ENCODE measurements around the gene LAD1.

Gene LAD1

GRCh38 chr1:201335901-201336300 lies 63.2 kb downstream of the LAD1 start:
- no peak for FAIRE-seq

DNA sequence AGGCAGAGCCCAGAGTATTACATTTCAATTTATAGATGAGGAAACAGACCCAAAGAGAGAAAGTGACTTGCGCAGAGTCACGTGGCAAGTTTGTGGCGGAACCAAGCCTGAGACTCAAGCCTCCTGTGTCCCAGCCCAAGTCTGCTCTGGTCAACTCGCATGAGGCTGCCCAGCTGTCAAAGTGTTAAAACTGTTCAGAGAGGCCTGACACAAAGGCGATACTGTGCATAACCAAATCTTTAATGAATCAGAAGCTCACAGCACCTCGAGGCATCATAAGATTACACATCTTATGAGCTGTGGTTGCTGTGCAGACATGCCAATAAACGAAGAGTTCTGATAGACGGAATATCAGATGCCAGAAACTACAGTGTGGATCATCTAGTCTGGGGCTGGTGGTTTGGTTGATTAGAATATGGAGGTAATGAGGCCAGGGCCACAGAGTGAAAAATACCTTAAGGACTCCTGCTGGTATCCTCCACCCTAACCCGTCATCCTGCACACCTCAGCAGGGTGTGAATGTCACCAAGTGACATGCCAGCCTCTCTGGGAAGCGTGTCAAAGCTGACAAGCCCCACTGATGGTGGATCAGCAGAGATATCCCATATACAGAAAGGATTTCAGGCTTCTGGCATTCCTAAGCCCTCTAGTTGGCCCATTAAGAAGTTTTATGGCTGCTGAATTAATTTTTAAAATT lies 63.8 kb downstream of the LAD1 start:
- no peak for FAIRE-seq

More at GRCh38 chr1:201335901-201336300, 63.2 kb downstream of the LAD1 start:
- DNase-seq (ENCODE audit: insufficient read length, low spot score) = no peak
- TF ChIP-seq, protein P1, sequence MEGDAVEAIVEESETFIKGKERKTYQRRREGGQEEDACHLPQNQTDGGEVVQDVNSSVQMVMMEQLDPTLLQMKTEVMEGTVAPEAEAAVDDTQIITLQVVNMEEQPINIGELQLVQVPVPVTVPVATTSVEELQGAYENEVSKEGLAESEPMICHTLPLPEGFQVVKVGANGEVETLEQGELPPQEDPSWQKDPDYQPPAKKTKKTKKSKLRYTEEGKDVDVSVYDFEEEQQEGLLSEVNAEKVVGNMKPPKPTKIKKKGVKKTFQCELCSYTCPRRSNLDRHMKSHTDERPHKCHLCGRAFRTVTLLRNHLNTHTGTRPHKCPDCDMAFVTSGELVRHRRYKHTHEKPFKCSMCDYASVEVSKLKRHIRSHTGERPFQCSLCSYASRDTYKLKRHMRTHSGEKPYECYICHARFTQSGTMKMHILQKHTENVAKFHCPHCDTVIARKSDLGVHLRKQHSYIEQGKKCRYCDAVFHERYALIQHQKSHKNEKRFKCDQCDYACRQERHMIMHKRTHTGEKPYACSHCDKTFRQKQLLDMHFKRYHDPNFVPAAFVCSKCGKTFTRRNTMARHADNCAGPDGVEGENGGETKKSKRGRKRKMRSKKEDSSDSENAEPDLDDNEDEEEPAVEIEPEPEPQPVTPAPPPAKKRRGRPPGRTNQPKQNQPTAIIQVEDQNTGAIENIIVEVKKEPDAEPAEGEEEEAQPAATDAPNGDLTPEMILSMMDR (IDR thresholded peaks at IDR 0.05; ENCODE audit: insufficient read depth, missing control alignments) = no peak

DNA sequence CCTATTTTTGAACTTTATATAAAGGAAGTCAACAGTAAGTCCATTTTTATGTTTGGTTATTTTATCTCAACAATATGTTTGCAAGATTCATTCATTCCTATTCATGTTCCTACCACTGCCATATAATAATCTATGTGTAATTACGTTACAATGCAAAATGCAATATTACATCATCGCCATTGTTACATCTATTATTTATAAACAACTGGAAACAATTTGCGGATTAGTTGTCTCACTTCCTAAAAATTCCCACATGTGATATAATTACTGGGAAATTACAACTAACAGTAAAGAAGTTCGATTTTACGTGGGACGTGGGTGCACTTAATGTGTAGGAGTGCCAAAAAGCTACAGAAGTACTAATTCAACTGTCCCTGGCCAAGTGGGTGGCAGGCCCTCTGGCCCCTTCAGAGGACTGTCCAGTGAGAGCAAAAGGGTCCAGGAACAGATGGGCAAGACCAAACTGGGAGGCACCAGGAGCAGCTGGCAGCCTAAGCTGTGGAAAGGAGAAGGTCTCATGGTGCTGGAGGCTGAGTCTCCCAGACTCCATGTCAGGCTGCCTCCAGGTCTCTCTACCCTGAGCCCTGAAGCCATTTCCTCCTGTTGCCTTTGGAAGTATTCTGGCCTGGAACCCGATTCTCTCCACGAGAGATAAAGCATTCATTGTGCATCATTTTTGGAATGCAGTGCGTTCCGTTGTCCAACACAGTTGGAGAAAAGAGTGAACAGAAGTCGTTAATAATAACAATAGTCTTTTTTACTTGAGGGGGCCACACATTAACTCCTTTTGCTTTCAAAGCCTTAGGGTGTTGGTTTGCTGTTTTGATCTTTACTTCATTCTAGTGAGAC lies 64.6 kb downstream of the LAD1 start:
- FAIRE-seq (peak; percentile 32), DNase-seq (ENCODE audit: insufficient read length, low spot score) (no peak)
- TF ChIP-seq, protein P1 (IDR thresholded peaks at IDR 0.05; ENCODE audit: insufficient read depth, missing control alignments) = no peak

More for the DNA sequence above, 63.8 kb downstream of the LAD1 start:
- no peak for DNase-seq (ENCODE audit: insufficient read length, low spot score)
- TF ChIP-seq, protein P1 (IDR thresholded peaks at IDR 0.05; ENCODE audit: insufficient read depth, missing control alignments) = no peak

- no peak for DNase-seq (ENCODE audit: insufficient read length, low spot score)
- TF ChIP-seq, protein P1 (IDR thresholded peaks at IDR 0.05; ENCODE audit: insufficient read depth, missing control alignments) = no peak
- no peak for FAIRE-seq
Measured at GRCh38 chr1:201332616-201333335, 66.3 kb downstream of the LAD1 start.

- FAIRE-seq = no peak
- no peak for DNase-seq (ENCODE audit: insufficient read length, low spot score)
- TF ChIP-seq, protein P1 (IDR thresholded peaks at IDR 0.05; ENCODE audit: insufficient read depth, missing control alignments) = no peak
Measured at GRCh38 chr1:201332021-201332420, 67.1 kb downstream of the LAD1 start.

GRCh38 chr1:201331166-201331565 lies 68.0 kb downstream of the LAD1 start:
- TF ChIP-seq, protein P1 (IDR thresholded peaks at IDR 0.05; ENCODE audit: insufficient read depth, missing control alignments) = no peak
- FAIRE-seq (no peak), DNase-seq (ENCODE audit: insufficient read length, low spot score) (no peak)

All from D721Med (cell line).